Measurements from ENCODE around the gene ABHD8. TPM values are rescaled to one million over a fixed set of nuclear protein-coding genes. Genes with fewer than 3 reads are reported as not detected.

The ABHD8 gene
- polyA plus RNA-seq, 3 donors: 11.3 to 14.9 (median 12.5) TPM

- H2AFZ ChIP-seq (ENCODE audit: insufficient read depth, low read depth, low read length, poor library complexity, severe bottlenecking): peak overlapping the region; percentile 68
- H3K27ac Mint-ChIP-seq: peak overlapping the region in 2 of 7 donors; percentile 6 to 78
- H3K4me3 ChIP-seq (replicated peaks in 1 of 3; ENCODE audit: low read depth in 2 of 3, low read length in 3 of 3): peak overlapping the region in 2 of 3 experiments; percentile 35 to 76
Observed at GRCh38 chr19:17243830-17244617, 59.2 kb downstream of the ABHD8 start.

GRCh38 chr19:17243211-17243829 is 59.9 kb downstream of the ABHD8 start:
- peaks cover 9 to 19% (median 15%) of the 10 kb centered on the region in 3 donors for H3K27me3 Mint-ChIP-seq (ENCODE audit: low read depth in 3 of 3)
- no peak overlapping the region for H3K27ac ChIP-seq (ENCODE audit: low read depth in 1 of 2, low read length in 2 of 2)
- no peak overlapping the region for H2AFZ ChIP-seq (ENCODE audit: insufficient read depth, low read depth, low read length, poor library complexity, severe bottlenecking)
- H3K4me1 Mint-ChIP-seq: peaks cover 26% of the 10 kb centered on the region
- TF ChIP-seq, protein P1, sequence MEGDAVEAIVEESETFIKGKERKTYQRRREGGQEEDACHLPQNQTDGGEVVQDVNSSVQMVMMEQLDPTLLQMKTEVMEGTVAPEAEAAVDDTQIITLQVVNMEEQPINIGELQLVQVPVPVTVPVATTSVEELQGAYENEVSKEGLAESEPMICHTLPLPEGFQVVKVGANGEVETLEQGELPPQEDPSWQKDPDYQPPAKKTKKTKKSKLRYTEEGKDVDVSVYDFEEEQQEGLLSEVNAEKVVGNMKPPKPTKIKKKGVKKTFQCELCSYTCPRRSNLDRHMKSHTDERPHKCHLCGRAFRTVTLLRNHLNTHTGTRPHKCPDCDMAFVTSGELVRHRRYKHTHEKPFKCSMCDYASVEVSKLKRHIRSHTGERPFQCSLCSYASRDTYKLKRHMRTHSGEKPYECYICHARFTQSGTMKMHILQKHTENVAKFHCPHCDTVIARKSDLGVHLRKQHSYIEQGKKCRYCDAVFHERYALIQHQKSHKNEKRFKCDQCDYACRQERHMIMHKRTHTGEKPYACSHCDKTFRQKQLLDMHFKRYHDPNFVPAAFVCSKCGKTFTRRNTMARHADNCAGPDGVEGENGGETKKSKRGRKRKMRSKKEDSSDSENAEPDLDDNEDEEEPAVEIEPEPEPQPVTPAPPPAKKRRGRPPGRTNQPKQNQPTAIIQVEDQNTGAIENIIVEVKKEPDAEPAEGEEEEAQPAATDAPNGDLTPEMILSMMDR (IDR thresholded peaks at IDR 0.05): no peak
- peak overlapping the region in 1 of 2 donors; percentile 76 for H3K4me3 Mint-ChIP-seq
- 90% methylated on average over 7 of the region's 8 CpGs for WGBS (ENCODE audit: insufficient coverage)
- H3K27ac Mint-ChIP-seq: peak overlapping the region in 1 of 7 donors; percentile 25
- peaks cover 20 to 32% of the 10 kb centered on the region in 2 donors for H3K4me1 ChIP-seq (ENCODE audit: control insufficient read depth in 1 of 2, insufficient read depth in 2 of 2, low read length in 2 of 2)
- peaks cover 0 to 4% of the 10 kb centered on the region in 2 donors for H3K36me3 ChIP-seq (replicated peaks in 1 of 2; ENCODE audit: control insufficient read depth in 1 of 2, insufficient read depth in 2 of 2, low read length in 2 of 2)
- peaks cover 0 to 3% of the 10 kb centered on the region in 2 donors for H3K36me3 Mint-ChIP-seq
- H3K4me3 ChIP-seq (replicated peaks in 1 of 3; ENCODE audit: low read depth in 2 of 3, low read length in 3 of 3): no peak overlapping the region
- intact Hi-C loops (cut with micrococcal nuclease): no loop called here
- H3K9ac ChIP-seq (ENCODE audit: insufficient read depth, low read length, poor library complexity, severe bottlenecking): no peak overlapping the region
- peaks cover 0 to 7% of the 10 kb centered on the region in 2 donors for H3K27me3 ChIP-seq (ENCODE audit: control insufficient read depth in 2 of 2, insufficient read depth in 2 of 2, low read length in 2 of 2)
- H3K4me2 ChIP-seq (replicated peaks; ENCODE audit: extremely low read depth, low read length, poor library complexity, severe bottlenecking): no peak overlapping the region
- H3K9me3 ChIP-seq (replicated peaks in 1 of 2; ENCODE audit: control insufficient read depth in 1 of 2, insufficient read depth in 1 of 2, low read length in 2 of 2): no peaks in the 10 kb centered on the region
- H3K9me3 Mint-ChIP-seq: peaks cover 0 to 6% (median 3%) of the 10 kb centered on the region in 7 donors
- no peak for DNase-seq
- peaks cover 31% of the 10 kb centered on the region for H4K20me1 ChIP-seq (ENCODE audit: insufficient read depth, low read length)
- H3K79me2 ChIP-seq (ENCODE audit: insufficient read depth, low read length): peaks cover 6% of the 10 kb centered on the region

More at GRCh38 chr19:17243830-17244617, 59.2 kb downstream of the ABHD8 start:
- Mint-ChIP-seq H3K36me3 (peaks cover 0 to 2% of the 10 kb centered on the region in 2 donors), H3K9me3 (peaks cover 0 to 6% (median 3%) of the 10 kb centered on the region in 7 donors), H3K27me3 (ENCODE audit: low read depth in 3 of 3) (peaks cover 11 to 20% (median 18%) of the 10 kb centered on the region in 3 donors), H3K4me3 (peak overlapping the region; percentile 76 to 82), H3K4me1 (peaks cover 26% of the 10 kb centered on the region)
- Histone ChIP-seq H3K4me2 (replicated peaks; ENCODE audit: extremely low read depth, low read length, poor library complexity, severe bottlenecking) (peak overlapping the region; percentile 85), H4K20me1 (ENCODE audit: insufficient read depth, low read length) (peaks cover 31% of the 10 kb centered on the region), H3K27ac (ENCODE audit: low read depth in 1 of 2, low read length in 2 of 2) (no peak overlapping the region), H3K79me2 (ENCODE audit: insufficient read depth, low read length) (peaks cover 6% of the 10 kb centered on the region), H3K4me1 (ENCODE audit: control insufficient read depth in 1 of 2, insufficient read depth in 2 of 2, low read length in 2 of 2) (peaks cover 20 to 32% of the 10 kb centered on the region in 2 donors), H3K27me3 (ENCODE audit: control insufficient read depth in 2 of 2, insufficient read depth in 2 of 2, low read length in 2 of 2) (peaks cover 0 to 7% of the 10 kb centered on the region in 2 donors), H3K9ac (ENCODE audit: insufficient read depth, low read length, poor library complexity, severe bottlenecking) (peak overlapping the region; percentile 46), H3K9me3 (replicated peaks in 1 of 2; ENCODE audit: control insufficient read depth in 1 of 2, insufficient read depth in 1 of 2, low read length in 2 of 2) (no peaks in the 10 kb centered on the region), H3K36me3 (replicated peaks in 1 of 2; ENCODE audit: control insufficient read depth in 1 of 2, insufficient read depth in 2 of 2, low read length in 2 of 2) (no peaks in the 10 kb centered on the region)
- intact Hi-C loops (cut with micrococcal nuclease): no loop called here
- TF ChIP-seq, protein P1 (IDR thresholded peaks at IDR 0.05): no peak
- DNase-seq: no peak
- WGBS (ENCODE audit: insufficient coverage): 69% methylated on average over 39 of the region's 52 CpGs
